GM19328 (cell line): Measurements from ENCODE around the gene ARHGAP10.

Experiments used
- ATAC-seq: cut with Tn5 transposase; IDR thresholded peaks from one replicate; pipeline ENCODE4 v1.9.1; 2021; ENCODE audit warnings: mild to moderate bottlenecking, moderate library complexity; ENCODE audit not compliant: unreplicated experiment

Gene ARHGAP10

GRCh38 chr4:147944249-147944648 is 212.4 kb downstream of the ARHGAP10 start:
- ATAC-seq = no peak

DNA sequence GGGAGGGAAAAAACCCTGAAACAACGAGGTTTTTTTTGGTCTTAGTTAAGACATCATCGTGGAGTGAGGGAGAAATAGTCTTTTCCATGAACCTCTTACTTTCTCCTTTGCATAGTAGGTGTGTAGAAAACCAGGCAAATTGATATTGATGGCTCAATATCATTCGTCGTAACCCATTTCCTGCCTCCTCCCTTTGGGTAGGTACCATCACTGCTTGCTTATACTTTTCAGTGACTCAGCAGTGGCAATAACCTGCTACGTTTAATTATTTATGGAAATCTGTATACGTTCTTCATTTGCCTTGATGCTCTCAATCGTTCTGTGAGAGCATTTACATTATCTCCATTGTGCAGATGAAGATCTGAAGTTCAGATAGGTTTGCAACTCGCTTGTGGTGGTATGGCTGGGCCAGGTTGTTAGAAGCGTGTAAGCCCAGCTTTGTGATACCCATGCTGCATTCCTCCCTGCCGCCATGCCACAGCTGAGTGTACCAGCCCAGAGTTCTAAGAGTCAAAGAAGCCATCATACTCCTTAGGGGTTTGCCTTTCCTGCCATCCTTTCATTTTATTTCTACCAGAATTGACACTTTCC is 212.9 kb downstream of the ARHGAP10 start:
- no peak for ATAC-seq

- ATAC-seq = no peak
Observed at GRCh38 chr4:147948336-147948735, 216.4 kb downstream of the ARHGAP10 start.

GRCh38 chr4:147950261-147950660 is 218.4 kb downstream of the ARHGAP10 start:
- ATAC-seq = no peak

GRCh38 chr4:147950841-147951240 is 219.0 kb downstream of the ARHGAP10 start:
- no peak for ATAC-seq

DNA sequence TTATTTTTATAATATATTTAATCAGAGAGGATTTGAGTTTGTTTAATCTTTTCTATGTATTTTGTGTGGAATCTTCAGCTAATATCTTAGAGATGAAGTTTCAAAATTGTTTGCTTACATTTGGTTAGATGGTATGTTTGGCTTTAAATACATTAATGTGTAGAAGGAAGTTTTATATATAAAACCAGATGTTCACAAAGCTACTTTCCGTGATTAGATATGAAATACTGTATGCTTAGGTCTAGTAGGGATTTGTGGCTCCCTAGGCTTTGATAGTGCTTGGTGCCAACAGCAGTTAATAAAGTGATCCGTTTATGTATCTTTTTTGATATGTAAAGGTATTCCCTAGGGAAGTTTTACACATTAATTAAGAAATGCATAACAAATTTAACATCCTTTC is 223.0 kb downstream of the ARHGAP10 start:
- no peak for ATAC-seq

GRCh38 chr4:147955827-147956558 is 224.1 kb downstream of the ARHGAP10 start:
- no peak for ATAC-seq

DNA sequence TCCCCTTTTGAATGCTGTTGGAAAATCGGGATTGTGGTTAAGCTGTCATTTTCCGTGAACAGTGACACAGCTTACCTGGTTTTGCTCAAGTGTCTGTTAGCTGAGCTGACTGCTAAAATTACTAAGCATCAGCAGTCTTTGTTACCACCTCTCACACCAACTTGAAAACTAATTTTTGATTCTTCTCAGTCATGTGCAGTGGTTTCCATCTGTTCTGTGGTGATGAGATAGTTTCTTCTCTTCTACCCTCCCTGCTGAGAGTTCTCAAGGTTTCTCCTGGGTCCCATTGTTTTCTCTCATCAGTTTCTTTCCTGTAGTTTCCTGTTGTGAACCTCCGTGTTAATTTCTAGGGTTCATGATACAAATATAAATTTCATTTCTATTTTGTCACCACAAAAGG is 225.6 kb downstream of the ARHGAP10 start:
- ATAC-seq = no peak

GRCh38 chr4:147958057-147958456 is 226.2 kb downstream of the ARHGAP10 start:
- no peak for ATAC-seq

- ATAC-seq = no peak
Observed at GRCh38 chr4:147958489-147959065, 226.7 kb downstream of the ARHGAP10 start.

DNA sequence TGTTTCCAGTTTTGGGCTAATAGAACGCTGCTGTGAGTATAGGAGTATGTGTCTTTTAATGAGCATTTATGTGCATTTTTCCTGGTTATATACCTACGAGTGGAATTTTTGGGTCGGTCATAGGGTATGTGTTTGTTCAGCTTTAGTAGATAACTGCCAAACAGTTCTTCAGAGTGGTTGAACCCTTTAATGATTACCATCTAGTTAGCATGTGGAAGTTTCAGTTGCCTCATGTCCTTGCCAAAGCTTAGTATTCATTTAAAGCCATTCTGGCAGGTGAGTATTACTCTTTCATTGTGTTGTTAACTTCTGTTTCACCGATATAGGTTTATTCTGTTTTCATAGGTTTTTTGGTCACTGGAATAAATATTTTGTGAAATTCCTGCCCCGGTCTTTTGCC is 229.1 kb downstream of the ARHGAP10 start:
- ATAC-seq = no peak

DNA sequence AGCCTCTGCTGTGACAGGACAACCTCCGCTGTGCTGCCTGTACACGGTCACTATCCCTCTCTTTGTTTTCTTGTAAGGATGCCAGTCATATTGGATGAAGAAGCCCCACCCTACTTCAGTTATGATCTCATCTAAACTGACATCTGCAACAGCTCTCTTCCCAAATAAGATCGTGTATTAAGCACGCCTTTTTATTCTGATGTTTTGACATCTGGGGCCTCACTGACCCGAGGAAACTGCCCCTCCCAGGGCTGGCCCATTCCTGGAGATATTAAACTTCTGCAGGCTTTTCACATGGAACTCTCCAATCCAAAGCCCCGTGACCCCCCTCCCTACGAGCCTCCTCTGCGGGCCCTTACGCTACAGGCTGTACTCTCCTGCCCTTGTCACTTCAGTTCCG is 232.0 kb downstream of the ARHGAP10 start:
- ATAC-seq = no peak

DNA sequence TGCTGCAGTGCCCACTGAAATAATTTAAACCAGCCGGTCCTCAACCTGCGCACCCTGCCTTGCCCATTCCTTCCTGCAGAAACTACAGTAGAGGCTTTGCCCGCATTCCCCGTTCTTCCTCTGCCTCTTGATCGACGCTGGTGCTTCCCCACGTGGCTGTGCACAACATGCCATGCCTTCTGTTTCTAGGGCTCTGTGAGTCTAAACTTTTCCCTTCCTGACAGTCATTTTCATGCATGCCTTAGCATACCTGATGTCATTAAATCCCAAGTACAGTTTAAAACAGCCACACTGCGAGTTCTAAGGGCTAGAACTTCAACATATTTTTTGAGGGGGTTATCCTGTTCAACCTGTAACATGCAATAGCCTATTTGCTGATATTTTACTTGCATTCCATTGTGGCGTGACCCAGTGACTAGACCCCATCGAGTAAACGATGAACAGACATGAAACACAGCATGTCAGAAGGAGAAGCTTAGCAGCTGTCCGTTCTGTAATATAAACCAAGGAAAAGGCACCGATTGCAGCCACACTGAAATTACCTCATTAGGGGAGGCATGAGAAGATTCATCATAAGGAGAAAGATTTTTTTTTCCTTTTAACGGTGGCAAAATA is 232.5 kb downstream of the ARHGAP10 start:
- ATAC-seq = no peak

DNA sequence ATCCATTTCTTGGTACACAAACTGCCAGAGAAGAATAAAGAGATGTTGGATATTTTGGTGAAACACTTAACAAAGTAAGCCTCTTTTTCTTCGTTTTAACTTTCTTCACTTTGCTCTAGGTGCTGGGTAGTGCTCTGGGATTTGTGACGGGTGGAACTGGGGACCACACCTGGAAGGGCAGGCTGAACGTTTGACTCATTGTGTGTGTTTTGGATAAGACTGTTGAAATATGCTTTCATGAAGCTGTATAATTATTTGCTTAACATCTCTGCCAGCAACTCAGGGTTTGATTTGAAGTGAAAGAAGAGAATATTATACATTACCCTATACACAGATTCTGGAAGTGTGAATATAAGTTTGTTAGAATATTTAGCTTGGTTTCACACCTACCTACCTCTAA is 233.2 kb downstream of the ARHGAP10 start:
- no peak for ATAC-seq

DNA sequence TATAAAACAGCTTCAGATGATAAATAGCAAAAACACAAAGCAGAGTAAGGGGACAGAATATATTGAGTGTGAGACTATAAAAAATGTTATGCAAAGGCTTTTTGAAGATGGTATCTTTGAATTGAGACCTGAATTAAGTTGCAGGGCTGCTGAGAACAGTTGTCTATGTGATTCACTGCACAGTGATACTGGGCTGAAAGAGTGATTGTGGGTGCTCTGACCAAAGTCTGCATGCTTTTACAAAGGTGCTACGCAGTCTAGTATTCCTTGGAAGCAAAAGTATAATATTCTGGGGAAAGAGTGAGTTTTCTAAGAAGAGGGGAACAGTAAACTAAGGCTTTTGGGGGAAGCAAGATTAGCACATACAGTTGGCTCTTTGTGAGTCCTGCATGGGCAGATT is 234.0 kb downstream of the ARHGAP10 start:
- ATAC-seq = no peak

GRCh38 chr4:147968641-147969040 is 236.8 kb downstream of the ARHGAP10 start:
- ATAC-seq = no peak

GRCh38 chr4:147969573-147970385 is 237.9 kb downstream of the ARHGAP10 start:
- ATAC-seq = no peak

DNA sequence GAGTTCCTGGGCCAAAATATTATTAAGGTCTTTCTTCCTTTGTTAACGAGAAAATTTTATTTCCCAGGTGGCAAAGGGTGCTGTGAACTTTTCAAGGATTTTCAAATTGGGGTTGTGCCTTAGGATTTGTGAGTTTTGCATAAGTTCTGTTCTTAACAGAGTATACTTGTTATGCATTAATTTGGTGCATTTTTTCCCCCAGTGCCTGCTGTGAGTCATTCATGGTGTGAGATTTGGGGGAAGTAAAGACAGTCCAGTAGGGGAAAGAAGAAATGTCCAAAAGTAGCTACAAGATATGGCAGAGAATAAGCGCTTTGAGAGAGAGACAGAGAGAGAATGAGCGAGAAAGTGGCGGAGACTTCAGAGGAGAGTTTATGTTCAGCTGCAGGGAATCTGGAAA is 239.2 kb downstream of the ARHGAP10 start:
- no peak for ATAC-seq

- ATAC-seq = no peak
Observed at GRCh38 chr4:147975325-147975724, 243.4 kb downstream of the ARHGAP10 start.

DNA sequence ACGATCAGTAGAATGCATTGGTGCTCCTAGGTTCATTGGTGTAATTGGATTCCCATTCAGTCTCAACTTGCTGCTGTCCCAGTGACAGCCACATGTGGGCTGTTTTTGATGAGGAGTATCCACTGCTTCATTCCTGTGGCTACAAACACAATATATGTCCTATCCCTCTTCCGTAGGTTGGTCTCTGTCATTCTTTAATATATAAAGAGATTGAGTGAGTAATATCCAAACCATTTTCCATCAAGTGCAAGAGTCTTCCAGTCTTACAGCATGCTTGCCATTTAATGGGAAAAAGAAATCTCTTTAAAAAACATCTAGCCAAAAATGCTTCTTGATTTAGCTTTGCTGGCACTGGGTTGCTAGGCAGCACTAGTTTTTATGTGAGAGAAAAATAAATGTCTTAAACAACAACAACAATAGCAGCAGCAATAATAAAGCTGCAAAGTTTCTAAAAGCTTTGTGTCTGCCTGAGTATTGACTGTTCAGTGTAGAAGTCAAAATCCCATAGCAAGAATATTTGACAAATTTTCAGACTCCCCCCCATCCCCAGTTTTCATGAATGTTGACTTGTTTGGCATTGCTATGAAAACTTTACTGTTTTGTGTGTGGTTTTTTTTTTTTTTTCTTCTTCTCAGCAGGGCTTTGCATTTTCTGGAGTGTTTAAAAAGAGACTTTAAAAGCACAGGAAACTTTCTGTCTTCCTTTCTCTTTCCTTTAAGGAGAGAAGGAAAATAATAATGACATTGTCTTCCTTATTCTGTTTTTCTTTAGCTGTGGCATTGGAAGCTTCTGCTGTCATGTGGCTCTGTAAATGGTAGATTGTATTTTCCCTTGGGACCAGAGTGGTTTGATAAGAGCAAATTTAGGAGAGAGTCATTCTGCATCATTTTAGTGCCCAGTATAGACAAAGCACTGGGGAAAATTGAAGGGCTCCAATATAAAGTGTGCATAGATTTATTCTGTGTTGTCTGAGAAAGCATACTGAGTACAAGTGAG is 244.3 kb downstream of the ARHGAP10 start:
- no peak for ATAC-seq
